ENCODE data around the gene POLD4.

GRCh38 chr11:67356387-67356863 lies 3.1 kb upstream of the POLD4 start:
- TF ChIP-seq CTCF (IDR thresholded peaks at IDR 0.05 in 4 of 5, conservative IDR thresholded peaks at IDR 0.05 in 1 of 5) = no peak
- no peak for TF ChIP-seq POLR2A (IDR thresholded peaks at IDR 0.05)
